Measurements from ENCODE around the gene ZNF280C. TPM values are rescaled to one million over a fixed set of nuclear protein-coding genes. Genes with fewer than 3 reads are reported as not detected.
"Not testable (repeated sequence)": the region's sequence is repeated elsewhere in the genome, so short reads cannot be mapped to it uniquely, and the experiment has no call there.

ZNF280C gene
- total and polyA plus RNA-seq, 12 donors: 0.39 to 2.4 (median 1.6) TPM

DNA sequence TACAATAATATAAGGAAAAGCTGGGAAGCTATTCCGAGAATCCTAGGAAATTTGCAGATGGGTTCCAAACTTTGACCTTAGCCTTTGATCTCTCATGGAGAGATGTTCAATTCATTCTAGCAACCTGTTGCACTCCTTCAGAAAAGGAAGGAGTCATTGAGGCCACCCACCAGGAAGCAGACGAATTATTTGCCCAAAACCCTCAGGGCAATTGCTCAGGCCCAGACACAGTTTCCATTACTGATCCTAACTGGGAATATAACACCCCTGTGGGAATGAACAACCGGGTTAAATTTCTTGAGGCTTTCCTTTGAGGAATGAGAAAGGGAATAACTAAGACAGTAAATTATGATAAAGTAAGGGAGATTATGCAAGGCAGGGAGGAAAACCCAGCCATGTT is 13.5 kb upstream of the ZNF280C start:
- Histone ChIP-seq H3K27ac (no peak overlapping the region), H3K4me1 (no peaks in the 10 kb centered on the region), H3K9me3 (no peaks in the 10 kb centered on the region), H3K4me3 (no peak overlapping the region), H3K27me3 (peaks cover 0 to 7% (median 0%) of the 10 kb centered on the region in 7 donors), H3K36me3 (no peaks in the 10 kb centered on the region)
- intact Hi-C loops (cut with DNase I): no loop called here
- TF ChIP-seq, protein P1, sequence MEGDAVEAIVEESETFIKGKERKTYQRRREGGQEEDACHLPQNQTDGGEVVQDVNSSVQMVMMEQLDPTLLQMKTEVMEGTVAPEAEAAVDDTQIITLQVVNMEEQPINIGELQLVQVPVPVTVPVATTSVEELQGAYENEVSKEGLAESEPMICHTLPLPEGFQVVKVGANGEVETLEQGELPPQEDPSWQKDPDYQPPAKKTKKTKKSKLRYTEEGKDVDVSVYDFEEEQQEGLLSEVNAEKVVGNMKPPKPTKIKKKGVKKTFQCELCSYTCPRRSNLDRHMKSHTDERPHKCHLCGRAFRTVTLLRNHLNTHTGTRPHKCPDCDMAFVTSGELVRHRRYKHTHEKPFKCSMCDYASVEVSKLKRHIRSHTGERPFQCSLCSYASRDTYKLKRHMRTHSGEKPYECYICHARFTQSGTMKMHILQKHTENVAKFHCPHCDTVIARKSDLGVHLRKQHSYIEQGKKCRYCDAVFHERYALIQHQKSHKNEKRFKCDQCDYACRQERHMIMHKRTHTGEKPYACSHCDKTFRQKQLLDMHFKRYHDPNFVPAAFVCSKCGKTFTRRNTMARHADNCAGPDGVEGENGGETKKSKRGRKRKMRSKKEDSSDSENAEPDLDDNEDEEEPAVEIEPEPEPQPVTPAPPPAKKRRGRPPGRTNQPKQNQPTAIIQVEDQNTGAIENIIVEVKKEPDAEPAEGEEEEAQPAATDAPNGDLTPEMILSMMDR (IDR thresholded peaks at IDR 0.05): no peak
- 81 to 83% methylated on average over 3 of the region's 3 CpGs for WGBS, 2 donors
- ATAC-seq: no peak
- DNase-seq: no peak

GRCh38 chrX:130280901-130281300 is 12.2 kb upstream of the ZNF280C start:
- Histone ChIP-seq H3K4me3 (no peak overlapping the region), H3K9me3 (no peaks in the 10 kb centered on the region), H3K27me3 (peaks cover 0 to 7% (median 0%) of the 10 kb centered on the region in 7 donors), H3K4me1 (no peaks in the 10 kb centered on the region), H3K27ac (no peak overlapping the region), H3K36me3 (no peaks in the 10 kb centered on the region)
- no peak for ATAC-seq
- WGBS, 2 donors: 59 to 62% methylated on average over 3 of the region's 3 CpGs
- TF ChIP-seq, protein P1 (IDR thresholded peaks at IDR 0.05): no peak
- intact Hi-C loops (cut with DNase I): no loop called here
- no peak for DNase-seq

DNA sequence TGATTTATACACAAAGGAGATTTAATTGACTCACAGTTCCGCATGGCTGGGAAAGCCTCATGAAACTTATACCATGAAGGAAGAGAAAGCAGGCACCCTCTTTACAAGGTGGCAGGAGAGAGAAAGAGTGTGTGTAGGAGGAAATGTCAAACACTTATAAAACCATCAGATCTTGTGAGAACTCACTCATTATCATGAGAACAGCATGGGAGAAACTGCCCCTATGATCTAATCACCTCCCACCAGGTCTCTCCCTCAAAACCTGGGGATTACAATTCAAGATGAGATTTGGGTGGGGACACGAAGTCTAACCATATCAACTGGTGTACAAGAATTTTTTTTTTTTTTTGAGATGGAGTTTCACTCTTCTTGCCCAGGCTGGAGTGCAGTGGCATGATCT is 3.6 kb upstream of the ZNF280C start:
- H3K4me3 ChIP-seq; H3K36me3 ChIP-seq; DNase-seq; H3K27me3 ChIP-seq; intact Hi-C loops (cut with DNase I); ATAC-seq; H3K9me3 ChIP-seq; H3K4me1 ChIP-seq; H3K27ac ChIP-seq: not testable (repeated sequence)
- WGBS, 2 donors: 87 to 100% methylated on average over 2 of the region's 2 CpGs

GRCh38 chrX:130269391-130269790 is 692 bp upstream of the ZNF280C start:
- H3K9me3 ChIP-seq; H3K4me3 ChIP-seq; H3K36me3 ChIP-seq; DNase-seq; ATAC-seq; H3K27ac ChIP-seq; H3K27me3 ChIP-seq; intact Hi-C loops (cut with DNase I): not testable (repeated sequence)
- 97 to 99% methylated on average over 12 of the region's 12 CpGs for WGBS, 2 donors
- H3K4me1 ChIP-seq: peaks cover 0 to 12% (median 6%) of the 10 kb centered on the region in 9 donors

DNA sequence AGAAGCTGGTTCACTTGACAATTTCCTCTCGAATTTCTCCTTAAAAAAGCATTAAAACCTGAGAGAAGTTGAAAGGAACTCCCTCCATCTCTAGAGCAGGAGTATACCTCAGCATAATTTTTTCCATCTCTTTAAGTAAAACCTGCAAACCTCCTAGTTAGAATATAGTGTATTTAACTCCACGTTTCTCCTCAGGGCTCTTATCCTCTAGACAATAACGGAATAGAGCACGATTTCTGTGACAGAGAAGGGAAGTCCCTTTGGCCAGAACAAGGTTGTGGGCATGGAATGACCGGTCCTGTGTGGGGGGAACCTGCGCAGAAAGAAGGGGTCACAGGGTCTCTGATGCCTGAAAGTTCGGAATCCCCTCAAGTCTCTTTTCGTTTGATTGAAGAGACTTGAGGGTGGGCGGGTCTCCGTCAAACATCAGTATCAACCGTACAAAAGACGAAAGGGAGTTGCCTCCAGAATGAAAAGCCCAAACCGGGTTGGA is 697 bp downstream of the ZNF280C start:
- intact Hi-C loops (cut with DNase I): no loop called here
- Histone ChIP-seq H3K4me1 (peaks cover 0 to 12% (median 6%) of the 10 kb centered on the region in 9 donors), H3K27me3 (no peaks in the 10 kb centered on the region), H3K27ac (peak overlapping the region in 9 of 10 donors; percentile 45 to 85 (median 75)), H3K9me3 (peaks cover 0 to 10% (median 0%) of the 10 kb centered on the region in 11 donors), H3K36me3 (no peaks in the 10 kb centered on the region), H3K4me3 (peak overlapping the region; percentile 37 to 75 (median 64))
- TF ChIP-seq, protein P1 (IDR thresholded peaks at IDR 0.05): no peak
- DNase-seq: no peak
- peak in 4 of 8 donors; percentile 18 to 45 (median 26) for ATAC-seq
- 0% methylated on average over 13 of the region's 13 CpGs for WGBS, 2 donors
